OCI-LY3 (cell line): ENCODE results near the gene RAD51B.

Experiments used
- EZH2phosphoT487 ChIP-seq: fragments of 200-600 bp; shearing (Covaris generic); IDR thresholded peaks from 2 replicates; pipeline ENCODE4 v1.6.1; 2018; ENCODE audit warnings: antibody characterized with exemption, mixed run types, low read depth
- TF ChIP-seq, protein P1 (sequence below): fragments of 200-600, 300-600 bp; sonication (generic); IDR thresholded peaks from 2 replicates; pipeline ENCODE4 v1.5.1; 2014; ENCODE audit warnings: antibody characterized with exemption, low read length, low read depth

DNA sequence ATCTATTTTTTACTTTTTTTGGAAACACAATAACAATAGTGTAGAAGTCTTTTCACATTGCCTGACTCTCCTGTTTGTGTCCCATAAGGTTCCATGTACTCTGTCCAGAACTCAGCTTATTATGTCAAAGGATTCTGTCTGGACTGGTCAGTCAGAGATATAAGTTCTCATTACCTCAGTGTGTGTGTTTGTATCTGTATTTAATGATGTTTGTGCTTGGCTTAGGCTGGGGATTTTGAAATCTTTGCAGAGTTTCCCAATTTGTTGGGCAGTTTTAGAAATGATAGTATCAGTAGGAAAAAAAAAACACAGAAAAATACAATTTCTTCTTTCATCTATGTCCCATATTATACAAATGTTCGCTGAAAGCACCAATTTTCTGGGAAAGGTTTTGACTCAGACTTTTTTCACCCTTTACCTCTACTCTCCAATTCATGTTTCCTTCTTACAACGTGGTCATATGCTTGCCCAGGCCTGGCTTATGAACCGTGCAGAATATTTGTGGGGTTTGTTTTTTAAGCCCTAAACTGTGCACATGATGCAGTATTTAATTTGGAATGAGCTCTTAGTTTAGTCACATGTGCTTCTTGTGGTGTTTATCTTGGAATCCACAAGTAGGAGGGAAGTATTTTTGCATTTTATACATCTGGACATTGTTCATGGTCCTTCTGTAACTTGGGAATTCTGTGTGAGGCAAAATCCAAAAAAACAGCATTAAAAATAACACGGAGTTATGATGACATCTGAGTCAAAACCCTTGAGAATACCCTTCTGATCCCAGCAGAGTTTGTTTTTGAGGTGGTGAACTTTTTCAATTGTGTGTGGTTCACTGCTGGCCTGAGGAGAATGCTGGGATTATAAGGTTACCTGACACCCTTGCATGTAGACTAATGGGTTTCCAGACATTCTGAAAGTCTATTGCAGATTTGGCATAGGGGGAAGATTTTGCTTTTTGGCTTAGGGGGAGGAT, 121.2 kb downstream of the RAD51B start:
- TF ChIP-seq, protein P1, sequence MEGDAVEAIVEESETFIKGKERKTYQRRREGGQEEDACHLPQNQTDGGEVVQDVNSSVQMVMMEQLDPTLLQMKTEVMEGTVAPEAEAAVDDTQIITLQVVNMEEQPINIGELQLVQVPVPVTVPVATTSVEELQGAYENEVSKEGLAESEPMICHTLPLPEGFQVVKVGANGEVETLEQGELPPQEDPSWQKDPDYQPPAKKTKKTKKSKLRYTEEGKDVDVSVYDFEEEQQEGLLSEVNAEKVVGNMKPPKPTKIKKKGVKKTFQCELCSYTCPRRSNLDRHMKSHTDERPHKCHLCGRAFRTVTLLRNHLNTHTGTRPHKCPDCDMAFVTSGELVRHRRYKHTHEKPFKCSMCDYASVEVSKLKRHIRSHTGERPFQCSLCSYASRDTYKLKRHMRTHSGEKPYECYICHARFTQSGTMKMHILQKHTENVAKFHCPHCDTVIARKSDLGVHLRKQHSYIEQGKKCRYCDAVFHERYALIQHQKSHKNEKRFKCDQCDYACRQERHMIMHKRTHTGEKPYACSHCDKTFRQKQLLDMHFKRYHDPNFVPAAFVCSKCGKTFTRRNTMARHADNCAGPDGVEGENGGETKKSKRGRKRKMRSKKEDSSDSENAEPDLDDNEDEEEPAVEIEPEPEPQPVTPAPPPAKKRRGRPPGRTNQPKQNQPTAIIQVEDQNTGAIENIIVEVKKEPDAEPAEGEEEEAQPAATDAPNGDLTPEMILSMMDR: no peak
- TF ChIP-seq EZH2phosphoT487: no peak
